DND-41 (cell line): ENCODE data around the gene DOHH.

Experiments used
- ATAC-seq: fragments of 200-7000 bp; cut with Tn5 transposase; 3 replicates; pipeline ENCODE4 v1.9.1; 2021; ENCODE audit warnings: low read depth; ENCODE audit not compliant: insufficient read depth
- DNase-seq: peaks from one replicate; pipeline ENCODE4 v3.0.0-alpha.2; 2020
- H2AFZ ChIP-seq: 2 replicates; pipeline ENCODE4 v1.6.0; 2012; ENCODE audit warnings: low read depth, low read length
- H3K27ac ChIP-seq: 2 replicates; pipeline ENCODE4 v1.5.1; 2012; ENCODE audit warnings: low read length, inconsistent platforms
- H3K27me3 ChIP-seq: fragments of 200-600 bp; sonication (generic); 2 replicates; pipeline ENCODE4 v1.6.0; 2012; ENCODE audit warnings: low read length, mild to moderate bottlenecking, inconsistent platforms; ENCODE audit not compliant: insufficient read depth, poor library complexity
- H3K36me3 ChIP-seq: 2 replicates; pipeline ENCODE4 v1.5.1; 2012; ENCODE audit warnings: low read length, inconsistent platforms; ENCODE audit not compliant: insufficient read depth
- H3K4me1 ChIP-seq: 2 replicates; pipeline ENCODE4 v1.5.1; 2012; ENCODE audit warnings: mild to moderate bottlenecking, low read length; ENCODE audit not compliant: insufficient read depth
- H3K4me2 ChIP-seq: 2 replicates; pipeline ENCODE4 v1.6.0; 2012; ENCODE audit warnings: mild to moderate bottlenecking, moderate library complexity, low read length, inconsistent platforms; ENCODE audit not compliant: insufficient read depth
- H3K4me3 ChIP-seq, 2 experiments: fragments of 200-600 bp in 1 of 2; shearing (Covaris generic) in 1 of 2; 2 replicates each; pipeline ENCODE4 v1.5.1; 2012 to 2016; ENCODE audit warnings: inconsistent platforms in 2 of 2, low read length in 2 of 2, mild to moderate bottlenecking in 2 of 2, low read depth in 1 of 2, moderate library complexity in 1 of 2
- H3K79me2 ChIP-seq: 2 replicates; pipeline ENCODE4 v1.6.0; 2012; ENCODE audit warnings: low read length, inconsistent platforms; ENCODE audit not compliant: insufficient read depth
- H3K9ac ChIP-seq: 2 replicates; pipeline ENCODE4 v1.6.0; 2012; ENCODE audit warnings: low read depth, mild to moderate bottlenecking, inconsistent platforms, low read length, moderate library complexity
- H3K9me3 ChIP-seq: 2 replicates; pipeline ENCODE4 v1.5.1; 2012; ENCODE audit warnings: low read length, moderate library complexity, mild to moderate bottlenecking, inconsistent platforms; ENCODE audit not compliant: insufficient read depth, severe bottlenecking
- H4K20me1 ChIP-seq: 2 replicates; pipeline ENCODE4 v1.6.0; 2012; ENCODE audit warnings: low read length; ENCODE audit not compliant: insufficient read depth
- EZH2 ChIP-seq: IDR thresholded peaks from 3 replicates; pipeline ENCODE4 v1.6.1; 2012; ENCODE audit warnings: borderline replicate concordance, low read depth, mild to moderate bottlenecking, moderate library complexity, low read length, inconsistent platforms; ENCODE audit not compliant: severe bottlenecking
- TF ChIP-seq, protein P1 (sequence below): IDR thresholded peaks from 2 replicates; pipeline ENCODE4 v1.5.1; 2012; ENCODE audit warnings: borderline replicate concordance, low read length, moderate library complexity, mild to moderate bottlenecking; ENCODE audit not compliant: poor library complexity, severe bottlenecking; ENCODE audit errors: extremely low read depth

The DOHH gene

GRCh38 chr19:3443840-3444694 lies 56.4 kb downstream of the DOHH start:
- Histone ChIP-seq H3K9ac (no peak overlapping the region), H3K27ac (peak overlapping the region; percentile 20; the same call in 1 of the 2 replicates), H3K36me3 (peaks cover 60% of the 10 kb centered on the region), H3K9me3 (no peaks in the 10 kb centered on the region), H3K4me2 (no peak overlapping the region), H3K27me3 (no peaks in the 10 kb centered on the region), H2AFZ (no peak overlapping the region), H3K4me1 (no peaks in the 10 kb centered on the region), H3K79me2 (peaks cover 43% of the 10 kb centered on the region; the same call in 1 of the 2 replicates), H3K4me3 (no peak overlapping the region), H4K20me1 (peaks cover 19% of the 10 kb centered on the region)
- ATAC-seq (no peak), DNase-seq (no peak)
- no peak for TF ChIP-seq EZH2
- TF ChIP-seq, protein P1, sequence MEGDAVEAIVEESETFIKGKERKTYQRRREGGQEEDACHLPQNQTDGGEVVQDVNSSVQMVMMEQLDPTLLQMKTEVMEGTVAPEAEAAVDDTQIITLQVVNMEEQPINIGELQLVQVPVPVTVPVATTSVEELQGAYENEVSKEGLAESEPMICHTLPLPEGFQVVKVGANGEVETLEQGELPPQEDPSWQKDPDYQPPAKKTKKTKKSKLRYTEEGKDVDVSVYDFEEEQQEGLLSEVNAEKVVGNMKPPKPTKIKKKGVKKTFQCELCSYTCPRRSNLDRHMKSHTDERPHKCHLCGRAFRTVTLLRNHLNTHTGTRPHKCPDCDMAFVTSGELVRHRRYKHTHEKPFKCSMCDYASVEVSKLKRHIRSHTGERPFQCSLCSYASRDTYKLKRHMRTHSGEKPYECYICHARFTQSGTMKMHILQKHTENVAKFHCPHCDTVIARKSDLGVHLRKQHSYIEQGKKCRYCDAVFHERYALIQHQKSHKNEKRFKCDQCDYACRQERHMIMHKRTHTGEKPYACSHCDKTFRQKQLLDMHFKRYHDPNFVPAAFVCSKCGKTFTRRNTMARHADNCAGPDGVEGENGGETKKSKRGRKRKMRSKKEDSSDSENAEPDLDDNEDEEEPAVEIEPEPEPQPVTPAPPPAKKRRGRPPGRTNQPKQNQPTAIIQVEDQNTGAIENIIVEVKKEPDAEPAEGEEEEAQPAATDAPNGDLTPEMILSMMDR: no peak

DNA sequence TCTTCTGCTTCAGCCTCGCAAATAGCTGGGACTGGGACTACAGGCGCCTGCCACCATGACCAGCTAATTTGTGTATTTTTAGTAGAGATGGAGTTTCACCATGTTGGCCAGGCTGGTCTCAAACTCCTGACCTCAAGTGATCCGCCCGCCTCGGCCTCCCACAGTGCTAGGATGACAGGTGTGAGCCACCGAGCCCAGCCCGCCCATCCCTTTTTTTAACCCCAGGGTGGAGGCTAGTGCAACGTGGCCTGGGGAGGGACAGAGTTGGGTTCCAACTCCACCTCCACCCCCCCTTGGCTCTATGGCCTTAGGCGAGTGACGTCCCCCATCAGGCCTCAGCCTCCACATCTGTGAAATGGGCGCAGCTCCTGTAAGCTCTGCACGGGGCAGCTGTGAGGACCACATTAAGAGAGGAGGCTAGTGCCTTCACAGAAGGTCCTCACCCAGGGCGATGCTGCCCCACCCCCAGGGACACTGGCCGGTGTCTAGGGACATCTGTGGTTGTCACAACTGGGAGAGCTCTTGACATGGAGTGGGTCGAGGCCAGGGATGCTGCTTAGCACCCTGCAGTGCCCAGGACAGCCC lies 57.9 kb downstream of the DOHH start:
- H3K79me2 ChIP-seq: peaks cover 51% of the 10 kb centered on the region; the same call in 1 of the 2 replicates
- peaks cover 19% of the 10 kb centered on the region for H4K20me1 ChIP-seq
- ATAC-seq (no peak), DNase-seq (no peak)
- H3K9ac ChIP-seq: no peak overlapping the region
- H3K4me2 ChIP-seq: no peak overlapping the region
- peaks cover 57% of the 10 kb centered on the region for H3K36me3 ChIP-seq
- H3K4me1 ChIP-seq: no peaks in the 10 kb centered on the region
- no peaks in the 10 kb centered on the region for H3K27me3 ChIP-seq
- H3K9me3 ChIP-seq: no peaks in the 10 kb centered on the region
- H3K27ac ChIP-seq: no peak overlapping the region
- no peak for TF ChIP-seq EZH2
- TF ChIP-seq, protein P1: no peak
- no peak overlapping the region for H3K4me3 ChIP-seq
- no peak overlapping the region for H2AFZ ChIP-seq

DNA sequence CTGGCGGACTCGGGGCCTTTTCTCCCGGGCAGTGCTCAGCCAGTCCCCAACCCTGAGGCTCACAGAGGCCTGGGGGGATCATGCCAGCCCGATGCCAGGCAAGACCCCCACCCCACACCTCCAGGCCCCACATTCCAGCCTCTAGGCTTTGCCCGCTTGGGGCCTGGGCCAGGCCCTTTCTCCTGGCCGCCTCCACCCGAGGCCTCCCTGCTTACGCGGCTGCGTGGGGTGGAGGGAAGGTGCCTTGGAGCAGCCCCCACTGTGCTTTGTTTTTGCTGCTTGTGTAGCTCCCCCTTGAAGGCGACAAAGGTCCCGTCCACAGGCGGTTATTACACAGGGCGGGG lies 58.5 kb downstream of the DOHH start:
- peaks cover 19% of the 10 kb centered on the region for H4K20me1 ChIP-seq
- no peak overlapping the region for H3K4me3 ChIP-seq
- peaks cover 51% of the 10 kb centered on the region; the same call in 1 of the 2 replicates for H3K79me2 ChIP-seq
- ATAC-seq (no peak), DNase-seq (no peak)
- H3K9ac ChIP-seq: no peak overlapping the region
- no peaks in the 10 kb centered on the region for H3K9me3 ChIP-seq
- no peaks in the 10 kb centered on the region for H3K27me3 ChIP-seq
- H3K36me3 ChIP-seq: peaks cover 57% of the 10 kb centered on the region
- H3K27ac ChIP-seq: no peak overlapping the region
- no peaks in the 10 kb centered on the region for H3K4me1 ChIP-seq
- H2AFZ ChIP-seq: no peak overlapping the region
- H3K4me2 ChIP-seq: no peak overlapping the region
- TF ChIP-seq, protein P1: no peak
- no peak for TF ChIP-seq EZH2
